Fibroblast of skin of abdomen (primary cell): ENCODE data around the gene GLP1R.

Source experiments
- DNase-seq: peaks from one replicate; pipeline ENCODE4 v3.0.0-alpha.2; 2013

Gene GLP1R

DNA sequence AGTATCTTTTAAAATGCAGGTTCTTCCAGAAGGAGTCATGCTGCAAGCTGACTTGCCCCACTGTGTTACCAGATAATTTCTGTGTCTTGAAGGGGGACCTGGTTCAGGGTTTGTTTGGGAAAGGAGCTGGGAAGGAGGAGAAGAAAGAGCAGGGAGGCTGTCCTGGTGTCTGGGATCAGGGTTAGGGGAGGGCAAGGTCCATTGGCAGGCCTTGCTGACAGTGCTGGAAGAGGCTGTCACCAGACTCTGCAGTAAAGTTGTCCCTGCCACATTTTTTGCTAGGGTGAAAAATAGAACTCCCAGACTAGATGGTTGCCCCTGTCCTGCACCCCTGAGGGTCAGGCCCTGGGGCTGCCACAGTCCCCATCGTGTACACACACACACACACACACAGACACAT lies 14.9 kb downstream of the GLP1R start:
- DNase-seq: no peak

GRCh38 chr6:39065561-39065960 lies 17.0 kb downstream of the GLP1R start:
- no peak for DNase-seq

GRCh38 chr6:39068391-39068790 lies 19.8 kb downstream of the GLP1R start:
- no peak for DNase-seq

DNA sequence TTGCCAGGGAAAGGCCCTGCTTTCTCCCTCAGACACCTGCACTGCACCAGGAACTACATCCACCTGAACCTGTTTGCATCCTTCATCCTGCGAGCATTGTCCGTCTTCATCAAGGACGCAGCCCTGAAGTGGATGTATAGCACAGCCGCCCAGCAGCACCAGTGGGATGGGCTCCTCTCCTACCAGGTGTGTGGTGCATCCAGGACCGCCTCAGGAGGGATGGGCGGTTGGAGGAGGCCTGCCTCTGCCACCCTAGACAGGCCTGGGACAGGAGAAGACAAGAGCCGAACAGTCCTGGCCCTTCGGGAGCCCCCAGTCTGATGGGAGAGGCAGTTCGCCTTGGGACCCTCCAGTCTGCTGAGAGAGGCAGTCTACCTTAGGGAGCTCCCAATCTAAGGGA lies 24.2 kb downstream of the GLP1R start:
- DNase-seq: no peak

DNA sequence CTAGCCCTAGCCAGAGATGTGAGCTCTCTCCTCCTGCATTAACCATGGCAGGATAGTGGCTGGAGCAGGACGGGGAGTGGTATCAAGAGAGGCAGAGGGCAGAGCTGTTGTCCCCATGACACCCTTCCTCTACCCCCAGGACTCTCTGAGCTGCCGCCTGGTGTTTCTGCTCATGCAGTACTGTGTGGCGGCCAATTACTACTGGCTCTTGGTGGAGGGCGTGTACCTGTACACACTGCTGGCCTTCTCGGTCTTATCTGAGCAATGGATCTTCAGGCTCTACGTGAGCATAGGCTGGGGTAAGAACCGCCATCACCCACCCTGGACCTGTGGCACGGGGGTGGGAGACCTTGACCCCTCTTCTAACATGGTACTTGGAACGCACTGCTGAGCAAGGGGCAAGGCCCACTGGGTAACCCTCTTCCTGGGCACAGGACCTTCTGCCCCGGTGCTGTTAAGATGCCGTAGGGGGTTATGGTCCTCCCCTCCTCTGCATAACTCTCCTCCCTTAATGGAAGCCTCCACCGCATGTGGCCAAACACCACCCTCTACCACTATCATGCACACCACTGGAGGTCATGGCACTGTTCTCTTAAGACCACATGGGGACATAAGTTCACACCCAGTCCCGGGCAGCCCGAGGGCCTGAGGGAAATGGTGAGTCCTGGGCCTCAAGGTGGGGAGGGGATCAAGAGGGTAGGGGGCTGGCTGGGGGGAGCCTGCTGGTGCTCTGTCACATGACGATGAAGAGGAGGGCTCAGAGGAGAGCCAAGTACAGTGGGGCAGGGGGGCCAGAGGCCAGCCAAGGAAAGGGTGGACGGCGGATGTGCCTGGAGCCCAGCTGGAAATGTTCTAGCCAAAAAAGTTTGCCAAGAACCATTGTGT lies 25.1 kb downstream of the GLP1R start:
- DNase-seq: no peak

DNA sequence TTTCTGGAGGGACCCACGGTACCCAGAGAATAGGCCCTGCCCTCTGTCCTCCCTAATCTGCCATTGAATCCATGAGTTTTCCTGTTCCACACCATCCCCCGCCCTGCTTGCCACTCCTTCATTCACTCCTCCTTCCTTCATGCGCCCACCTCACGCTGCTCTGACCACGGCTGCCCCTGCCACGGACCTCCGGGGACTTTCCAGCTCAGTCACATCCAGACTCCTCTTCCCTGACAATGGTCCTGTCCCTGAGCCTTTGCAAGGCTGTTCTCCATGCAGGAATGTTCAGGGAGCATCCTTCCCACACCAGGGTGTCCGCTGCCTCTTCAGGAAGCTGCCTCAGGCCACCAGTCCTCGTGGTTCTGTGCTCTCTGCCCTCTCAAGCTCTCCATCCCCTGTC lies 25.9 kb downstream of the GLP1R start:
- DNase-seq: no peak

- DNase-seq: no peak
Observed at GRCh38 chr6:39075010-39075686, 26.6 kb downstream of the GLP1R start.

- no peak for DNase-seq
Observed at GRCh38 chr6:39075807-39076622, 27.4 kb downstream of the GLP1R start.

DNA sequence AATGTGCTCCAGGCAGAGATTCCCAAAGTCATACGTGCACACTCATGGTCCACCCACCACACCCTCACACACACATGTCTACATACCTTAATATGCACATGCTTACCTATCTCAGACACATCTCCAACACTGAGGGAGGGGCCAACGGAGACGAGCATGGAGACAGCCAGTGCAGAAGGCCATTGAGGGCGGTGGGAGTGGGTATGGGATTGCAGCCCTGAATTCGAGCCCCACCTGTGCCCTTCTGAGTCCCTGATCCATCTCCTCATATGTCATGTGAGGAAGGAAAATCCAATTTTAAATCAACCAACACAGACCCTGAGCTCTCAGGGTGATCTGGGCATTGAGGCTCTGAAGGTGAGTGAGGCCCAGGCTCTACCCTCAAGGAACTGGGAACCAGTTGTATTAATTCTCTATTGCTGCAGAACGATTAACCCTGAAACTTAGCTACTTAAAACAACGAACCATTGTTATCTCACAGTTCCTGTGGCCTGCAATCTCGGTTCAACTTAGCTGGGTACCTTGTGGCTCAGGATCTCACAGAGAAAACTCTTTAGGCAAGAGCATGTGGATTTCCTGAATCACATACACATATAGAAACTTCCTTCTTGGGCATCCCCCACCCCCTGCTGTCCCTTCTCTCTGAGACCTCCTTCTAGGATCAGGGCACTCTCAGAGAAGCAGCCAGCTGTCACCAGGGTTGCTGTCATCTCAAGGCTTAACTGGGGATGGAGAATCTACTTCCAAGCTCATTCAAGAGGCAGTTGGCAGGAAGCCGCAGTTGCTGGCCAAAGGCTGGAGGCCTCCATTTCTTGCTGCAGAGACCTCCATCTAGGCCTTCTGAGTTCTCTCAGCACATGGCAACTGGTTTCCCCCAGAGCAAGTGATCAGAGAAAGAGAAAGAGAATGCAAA lies 28.3 kb downstream of the GLP1R start:
- DNase-seq: no peak

- no peak for DNase-seq
Observed at GRCh38 chr6:39077882-39078594, 29.5 kb downstream of the GLP1R start.

DNA sequence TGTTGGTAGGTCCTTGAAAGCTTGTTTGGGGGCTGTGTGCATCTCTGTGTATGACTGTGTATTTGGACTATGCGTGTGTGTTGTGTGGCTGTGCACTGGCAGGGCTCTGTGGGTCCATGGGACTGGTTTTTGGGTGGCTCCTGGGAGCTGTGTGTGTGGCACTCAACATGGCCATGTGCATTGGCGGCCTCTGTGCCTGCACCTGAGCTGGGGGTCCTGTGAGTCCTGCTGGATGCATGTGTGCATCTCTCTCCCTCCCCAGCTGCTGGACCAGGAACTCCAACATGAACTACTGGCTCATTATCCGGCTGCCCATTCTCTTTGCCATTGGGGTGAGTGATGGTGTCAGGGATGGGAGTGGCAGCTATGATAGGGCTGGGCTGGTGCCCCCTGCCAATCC lies 30.1 kb downstream of the GLP1R start:
- no peak for DNase-seq

GRCh38 chr6:39079197-39080125 lies 30.9 kb downstream of the GLP1R start:
- DNase-seq: no peak

DNA sequence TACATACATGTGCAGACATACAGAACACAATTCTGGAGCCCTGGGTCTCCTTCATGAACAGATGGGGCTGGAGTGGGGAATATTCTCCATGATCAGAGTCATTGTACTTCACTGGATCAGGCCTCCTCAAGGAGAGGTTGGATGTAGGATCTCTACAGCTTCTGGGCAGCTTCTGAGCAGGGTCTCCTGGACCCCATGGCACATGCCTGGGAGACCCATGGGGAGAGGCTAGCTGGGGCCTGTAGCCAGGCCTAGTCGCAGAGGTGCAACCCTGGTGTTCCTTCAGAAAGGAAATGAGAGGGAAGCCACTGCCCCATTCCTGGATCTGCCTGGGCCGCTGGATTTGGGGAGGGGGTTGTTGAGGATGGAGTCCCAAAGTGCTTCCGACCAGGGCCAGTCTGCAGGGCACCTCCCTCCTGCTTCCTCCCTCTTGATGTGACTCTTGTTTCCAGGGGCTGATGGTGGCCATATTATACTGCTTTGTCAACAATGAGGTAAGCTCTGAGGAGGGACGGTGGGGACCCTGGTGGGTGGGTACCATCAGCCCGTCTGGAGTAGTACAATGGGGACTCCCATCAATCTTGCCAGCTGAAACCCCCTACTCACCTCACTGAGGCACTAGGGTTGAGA lies 31.8 kb downstream of the GLP1R start:
- no peak for DNase-seq

DNA sequence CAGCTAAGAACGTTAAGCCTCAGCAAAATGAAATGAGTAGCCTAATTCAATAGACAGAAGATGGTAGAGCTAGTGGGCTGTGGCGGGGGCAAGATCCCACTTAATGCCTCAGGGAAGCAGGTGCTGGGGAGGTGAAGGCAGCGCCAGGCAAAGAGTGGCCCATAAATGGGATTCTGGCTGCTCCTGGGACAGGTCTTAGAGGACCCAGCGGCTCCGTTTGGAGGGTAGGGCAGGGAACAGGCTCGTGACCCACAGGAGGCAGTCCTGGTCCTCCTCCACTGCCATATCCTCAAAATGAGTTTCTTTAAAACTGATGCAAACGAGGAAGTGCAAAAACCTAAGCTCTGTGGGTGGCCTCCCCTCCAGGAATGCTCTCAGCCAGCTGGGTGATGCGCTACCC lies 33.7 kb downstream of the GLP1R start:
- DNase-seq: no peak

DNA sequence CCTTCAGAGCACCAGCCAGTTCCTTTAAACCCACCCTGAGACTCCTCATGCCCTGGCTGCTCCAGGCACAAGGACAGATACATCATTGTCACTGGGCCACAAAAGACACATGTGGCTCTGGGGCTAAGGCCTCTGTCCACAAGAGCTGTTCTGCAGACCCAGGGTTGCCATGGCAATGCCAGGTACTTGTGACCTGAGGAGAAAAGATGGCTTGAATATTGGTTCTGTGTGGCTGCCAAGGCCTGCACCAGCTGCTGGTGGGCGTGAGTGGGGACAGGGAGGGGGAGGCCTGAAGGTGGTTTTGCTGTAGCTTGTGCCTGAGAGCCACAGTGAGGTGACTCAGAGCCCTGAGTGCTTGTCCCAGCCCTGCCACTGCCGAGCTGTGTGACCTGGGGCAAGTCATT lies 34.7 kb downstream of the GLP1R start:
- no peak for DNase-seq

DNA sequence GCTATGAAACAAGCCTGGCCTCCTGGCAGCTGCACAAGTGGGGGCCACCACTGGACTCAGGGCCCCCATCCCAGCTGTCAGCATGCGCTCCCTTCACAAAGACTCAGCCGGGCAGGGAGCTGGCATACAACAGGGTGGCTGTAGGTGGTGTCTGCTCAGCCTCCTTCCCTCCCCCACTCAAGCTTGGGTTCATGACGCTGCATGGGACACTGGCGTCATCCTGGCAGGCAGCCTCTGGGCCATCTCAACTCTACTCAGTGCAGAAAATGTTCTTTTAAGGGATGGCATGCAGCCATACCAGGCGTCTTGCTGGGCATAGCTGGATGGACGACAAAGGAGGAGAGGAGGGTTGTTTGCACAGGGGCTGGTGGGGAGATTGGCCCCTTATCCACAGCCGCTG lies 35.9 kb downstream of the GLP1R start:
- no peak for DNase-seq

- DNase-seq: no peak
Observed at GRCh38 chr6:39085129-39085797, 36.7 kb downstream of the GLP1R start.

- DNase-seq: no peak
Observed at GRCh38 chr6:39086294-39086693, 37.7 kb downstream of the GLP1R start.

- DNase-seq: no peak
Observed at GRCh38 chr6:39086711-39087110, 38.1 kb downstream of the GLP1R start.
